Activated B cell treated with CpG ODN at 0.5 μM for 24 hours (primary cell): Measurements from ENCODE around the gene PLEKHG3. TPM values are rescaled to one million over a fixed set of nuclear protein-coding genes. Genes with fewer than 3 reads are reported as not detected.
"Not testable (repeated sequence)": the region's sequence is repeated elsewhere in the genome, so short reads cannot be mapped to it uniquely, and the experiment has no call there.

ENCODE experiments used
- ATAC-seq: fragments of 200-7000 bp; cut with Tn5 transposase; one replicate; pipeline ENCODE4 v1.10.0; 2021; ENCODE audit warnings: low read depth, mild to moderate bottlenecking, moderate library complexity
- CTCF ChIA-PET: fragments of 350-600 bp; sonication (Branson Sonifier 250); formaldehyde crosslinking; loops from one replicate; lab custom pipeline; 2021; ENCODE audit warnings: antibody characterized with exemption; lab: Charles Lee
- POLR2A ChIA-PET: fragments of 350-600 bp; sonication (Branson Sonifier 250); formaldehyde crosslinking; loops from one replicate; lab custom pipeline; 2021; ENCODE audit warnings: antibody characterized with exemption; lab: Charles Lee
- DNase-seq: peaks from one replicate; pipeline ENCODE4 v3.0.0; 2022
- H3K27ac Mint-ChIP-seq: one replicate; pipeline ENCODE4 v1.8.0; 2020; ENCODE audit warnings: mixed read lengths
- H3K27me3 Mint-ChIP-seq: one replicate; pipeline ENCODE4 v1.8.0; 2021; ENCODE audit warnings: mixed read lengths
- H3K36me3 Mint-ChIP-seq: one replicate; pipeline ENCODE4 v1.8.0; 2021; ENCODE audit warnings: low read depth, mixed read lengths
- H3K4me1 Mint-ChIP-seq: one replicate; pipeline ENCODE4 v1.8.0; 2021; ENCODE audit warnings: mixed read lengths
- H3K4me3 Mint-ChIP-seq: one replicate; pipeline ENCODE4 v1.8.0; 2020; ENCODE audit warnings: mild to moderate bottlenecking, mixed read lengths
- H3K9me3 Mint-ChIP-seq: one replicate; pipeline ENCODE4 v1.8.0; 2020; ENCODE audit warnings: mixed read lengths
- intact Hi-C: fragments of 100-400 bp; cut with micrococcal nuclease; formaldehyde crosslinking; loops from one replicate; pipeline ENCODE4 v1.15.1; 2024
- total RNA-seq: library from RNA; stranded (reverse); gene quantifications from 2 replicates; pipeline ENCODE4 v1.2.3, GENCODE V29; 2022
- TF ChIP-seq, protein P1 (sequence below): fragments of 200-600 bp; IDR thresholded peaks from one replicate; pipeline ENCODE4 v1.8.0; 2022; ENCODE audit warnings: antibody characterized with exemption, mild to moderate bottlenecking

The PLEKHG3 gene
- total RNA-seq, 1 donor from 2014 or later = 0.07 TPM

DNA sequence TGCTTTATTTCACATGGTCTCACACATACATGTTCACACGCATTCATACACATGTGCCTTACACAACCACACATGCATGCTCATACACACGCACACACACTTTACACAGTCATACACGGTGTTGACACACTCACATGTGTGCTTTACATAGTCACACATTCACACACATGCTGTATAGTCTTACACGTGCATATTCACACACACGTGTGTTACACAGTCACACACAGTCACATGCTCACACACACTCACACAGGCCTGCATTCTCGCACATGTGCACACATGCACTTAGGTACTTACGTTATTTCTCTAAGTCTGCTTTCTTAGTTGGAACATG is 18.0 kb upstream of the PLEKHG3 start:
- Mint-ChIP-seq H3K4me1 (no peaks in the 10 kb centered on the region), H3K36me3 (no peaks in the 10 kb centered on the region), H3K27me3 (no peaks in the 10 kb centered on the region), H3K27ac (no peak overlapping the region), H3K9me3 (no peaks in the 10 kb centered on the region), H3K4me3 (no peak overlapping the region)
- intact Hi-C loops = no loop called here
- ATAC-seq = no peak
- TF ChIP-seq, protein P1, sequence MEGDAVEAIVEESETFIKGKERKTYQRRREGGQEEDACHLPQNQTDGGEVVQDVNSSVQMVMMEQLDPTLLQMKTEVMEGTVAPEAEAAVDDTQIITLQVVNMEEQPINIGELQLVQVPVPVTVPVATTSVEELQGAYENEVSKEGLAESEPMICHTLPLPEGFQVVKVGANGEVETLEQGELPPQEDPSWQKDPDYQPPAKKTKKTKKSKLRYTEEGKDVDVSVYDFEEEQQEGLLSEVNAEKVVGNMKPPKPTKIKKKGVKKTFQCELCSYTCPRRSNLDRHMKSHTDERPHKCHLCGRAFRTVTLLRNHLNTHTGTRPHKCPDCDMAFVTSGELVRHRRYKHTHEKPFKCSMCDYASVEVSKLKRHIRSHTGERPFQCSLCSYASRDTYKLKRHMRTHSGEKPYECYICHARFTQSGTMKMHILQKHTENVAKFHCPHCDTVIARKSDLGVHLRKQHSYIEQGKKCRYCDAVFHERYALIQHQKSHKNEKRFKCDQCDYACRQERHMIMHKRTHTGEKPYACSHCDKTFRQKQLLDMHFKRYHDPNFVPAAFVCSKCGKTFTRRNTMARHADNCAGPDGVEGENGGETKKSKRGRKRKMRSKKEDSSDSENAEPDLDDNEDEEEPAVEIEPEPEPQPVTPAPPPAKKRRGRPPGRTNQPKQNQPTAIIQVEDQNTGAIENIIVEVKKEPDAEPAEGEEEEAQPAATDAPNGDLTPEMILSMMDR = no peak
- DNase-seq = no peak
- ChIA-PET POLR2A (no interaction called here), CTCF (no interaction called here)

DNA sequence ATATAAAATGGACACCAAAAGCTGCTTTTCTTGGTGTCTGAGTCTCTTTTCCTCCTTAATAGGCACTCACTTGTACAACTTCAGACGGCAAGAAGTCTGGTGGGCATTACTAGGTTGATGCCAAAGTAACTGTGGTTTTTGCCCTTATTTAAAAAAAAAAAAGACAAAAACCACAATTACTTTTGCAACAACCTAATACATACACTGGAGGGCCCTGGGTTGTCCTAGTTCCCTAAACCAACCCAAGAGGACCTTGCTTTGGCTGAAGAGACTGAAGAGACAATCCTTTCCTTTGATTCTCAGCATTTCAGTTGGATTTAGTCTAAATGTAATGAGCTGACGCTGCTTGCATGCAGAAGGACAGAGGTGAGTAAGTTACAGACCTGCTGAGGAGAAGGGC is 16.2 kb upstream of the PLEKHG3 start:
- ChIA-PET POLR2A (interaction anchor here (0.7 kb wide), 1 partner anchor 181 kb away, joined by 5 read pairs; no protein-coding TSS in a partner anchor), CTCF (no interaction called here)
- ATAC-seq (no peak), DNase-seq (no peak)
- Mint-ChIP-seq H3K27ac (no peak overlapping the region), H3K4me1 (no peaks in the 10 kb centered on the region), H3K9me3 (no peaks in the 10 kb centered on the region), H3K36me3 (no peaks in the 10 kb centered on the region), H3K4me3 (no peak overlapping the region), H3K27me3 (peaks cover 4% of the 10 kb centered on the region)
- intact Hi-C loops = no loop called here
- TF ChIP-seq, protein P1 = no peak

DNA sequence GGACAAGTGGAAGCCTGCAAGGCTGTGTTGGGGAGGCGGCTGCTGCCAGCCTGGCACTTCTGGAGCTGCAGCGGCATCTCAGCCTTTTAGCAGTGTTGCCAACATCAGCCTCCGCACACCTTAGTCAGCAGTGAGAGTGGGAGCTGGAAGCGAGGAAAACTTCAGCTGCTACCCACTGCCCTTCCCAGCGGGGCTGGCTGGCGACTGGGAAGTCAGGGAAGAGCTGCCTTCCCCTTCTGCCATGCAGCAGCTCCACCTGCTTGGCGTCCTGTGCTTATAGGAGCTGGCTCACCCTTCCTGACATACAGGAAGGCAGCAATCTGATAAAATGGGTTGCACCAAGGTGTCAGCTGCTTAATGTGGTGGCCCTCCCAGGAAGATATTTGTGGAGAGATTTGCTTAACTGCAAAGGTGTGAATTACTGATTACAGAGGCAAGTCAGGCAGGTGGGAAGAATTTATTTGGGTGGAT is 15.4 kb upstream of the PLEKHG3 start:
- ChIA-PET POLR2A (no interaction called here), CTCF (no interaction called here)
- Mint-ChIP-seq H3K4me3 (no peak overlapping the region), H3K9me3 (no peaks in the 10 kb centered on the region), H3K27me3 (peaks cover 5% of the 10 kb centered on the region), H3K36me3 (no peaks in the 10 kb centered on the region), H3K27ac (no peak overlapping the region), H3K4me1 (no peaks in the 10 kb centered on the region)
- no peak for DNase-seq
- no peak for ATAC-seq
- intact Hi-C loops = no loop called here
- TF ChIP-seq, protein P1 = no peak

DNA sequence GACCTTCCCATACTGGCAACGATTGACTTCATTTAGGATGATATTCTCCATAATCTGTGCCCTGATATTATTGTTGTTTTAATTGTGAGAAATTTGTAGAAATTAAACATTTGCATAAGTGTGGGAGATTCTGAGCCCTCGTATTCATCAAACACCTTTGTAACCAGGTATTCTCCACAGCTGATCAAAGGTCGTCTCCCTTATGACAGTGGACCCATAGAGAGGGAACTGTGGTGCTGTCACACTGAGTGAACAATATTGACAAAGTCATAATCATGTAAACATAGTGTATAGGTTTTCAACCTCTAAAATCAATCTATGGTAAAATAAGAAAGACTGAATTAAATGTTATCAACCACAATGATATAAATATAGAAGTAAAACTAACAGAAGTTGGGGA is 14.9 kb upstream of the PLEKHG3 start:
- no peak for ATAC-seq
- intact Hi-C loops = no loop called here
- H3K4me1 Mint-ChIP-seq = no peaks in the 10 kb centered on the region

DNA sequence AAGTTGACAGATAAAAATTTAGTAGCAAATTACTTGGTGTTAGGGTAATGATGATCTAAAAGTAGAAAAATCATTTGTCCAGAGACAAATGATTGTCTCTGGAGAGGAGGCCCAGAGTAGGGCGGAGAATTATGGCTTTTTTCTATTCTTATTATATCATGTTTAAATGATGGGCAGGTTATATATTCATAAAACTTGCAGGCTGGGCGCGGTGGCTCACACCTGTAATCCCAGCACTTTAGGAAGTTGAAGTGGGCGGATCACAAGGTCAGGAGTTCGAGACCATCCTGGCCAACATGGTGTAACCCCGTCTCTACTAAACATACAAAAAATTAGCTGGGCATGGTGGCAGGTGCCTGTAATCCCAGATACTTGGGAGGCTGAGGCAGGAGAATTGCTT is 13.6 kb upstream of the PLEKHG3 start:
- H3K4me1 Mint-ChIP-seq, H3K27ac Mint-ChIP-seq, DNase-seq, intact Hi-C loops, POLR2A ChIA-PET, H3K27me3 Mint-ChIP-seq, H3K36me3 Mint-ChIP-seq, CTCF ChIA-PET, ATAC-seq, H3K9me3 Mint-ChIP-seq, H3K4me3 Mint-ChIP-seq: not testable (repeated sequence)

More for the DNA sequence above, 14.9 kb upstream of the PLEKHG3 start:
- Mint-ChIP-seq H3K9me3 (no peaks in the 10 kb centered on the region), H3K4me3 (no peak overlapping the region), H3K36me3 (no peaks in the 10 kb centered on the region), H3K27ac (no peak overlapping the region), H3K27me3 (peaks cover 6% of the 10 kb centered on the region)
- ChIA-PET CTCF (no interaction called here), POLR2A (no interaction called here)
- TF ChIP-seq, protein P1 = no peak
- DNase-seq = no peak

DNA sequence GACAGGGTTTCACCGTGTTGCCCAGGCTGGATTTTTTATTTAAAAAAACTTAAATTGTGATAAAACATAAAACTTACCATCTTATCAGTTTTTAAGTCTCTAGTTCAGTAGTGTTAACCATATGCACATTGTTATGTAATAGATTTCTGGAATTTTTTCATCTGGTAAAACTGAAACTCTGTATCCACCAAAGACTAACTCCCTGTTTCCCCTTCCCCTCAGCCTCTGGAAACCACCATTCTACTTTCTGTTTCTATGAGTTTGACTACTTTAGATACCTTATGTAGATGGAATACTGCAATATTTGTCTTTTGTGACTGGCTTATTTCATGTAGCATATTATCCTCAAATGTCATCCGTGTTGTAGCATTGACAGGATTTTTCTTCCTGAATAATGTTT is 12.8 kb upstream of the PLEKHG3 start:
- TF ChIP-seq, protein P1 = no peak
- no peaks in the 10 kb centered on the region for H3K9me3 Mint-ChIP-seq
- H3K27ac Mint-ChIP-seq = no peak overlapping the region
- H3K4me3 Mint-ChIP-seq = no peak overlapping the region
- ATAC-seq = no peak
- intact Hi-C loops = no loop called here
- ChIA-PET POLR2A (no interaction called here), CTCF (no interaction called here)
- H3K4me1 Mint-ChIP-seq = no peaks in the 10 kb centered on the region
- H3K36me3 Mint-ChIP-seq = no peaks in the 10 kb centered on the region
- no peak for DNase-seq
- H3K27me3 Mint-ChIP-seq = peaks cover 8% of the 10 kb centered on the region
